Activated CD4-positive, alpha-beta T cell treated with anti-CD3 and anti-CD28 coated beads for 1 hour (primary cell): ENCODE data around the gene TMPRSS11A.

ENCODE experiments used
- DNase-seq: peaks from one replicate; pipeline ENCODE4 v3.0.0-alpha.2; 2020

Gene TMPRSS11A

GRCh38 chr4:67861513-67861912 lies 101.8 kb downstream of the TMPRSS11A start:
- DNase-seq = no peak
